HepG2 (cell line): Measurements from ENCODE around the gene MAP6D1. TPM values are rescaled to one million over a fixed set of nuclear protein-coding genes. Genes with fewer than 3 reads are reported as not detected.
A peak's percentile ranks its signal among the peaks of the same experiment; 100 is the strongest.

ENCODE experiments used
- ATAC-seq: fragments of 200-7000 bp; cut with Tn5 transposase; 3 replicates; pipeline ENCODE4 v1.9.1; 2020; ENCODE audit warnings: mild to moderate bottlenecking, moderate library complexity
- BruUV-seq: library from RNA; stranded (reverse); fragments of 400-500 nt; replicated peaks from 2 replicates; lab custom pipeline; 2021; lab: Mats Ljungman, UMichigan
- CTCF ChIA-PET: fragments of 300-600 bp; formaldehyde crosslinking; extraction: SDS; loops from one replicate; lab custom pipeline; 2021; ENCODE audit warnings: low total read pairs, inconsistent platforms, low intra/inter-chr PET ratio; lab: Yijun Ruan, JAX
- POLR2A ChIA-PET: fragments of 350-600 bp; sonication (Branson Sonifier 250); formaldehyde crosslinking; loops from one replicate; lab custom pipeline; 2020; ENCODE audit warnings: antibody characterized with exemption, inconsistent platforms; lab: Yijun Ruan, JAX
- DNase-seq: peaks from one replicate; pipeline ENCODE4 v3.0.0-alpha.2; 2015; ENCODE audit warnings: low spot score
- FAIRE-seq: peaks from 3 replicates; lab custom pipeline; 2011; peaks lifted over from hg19 to GRCh38; lab: Jason Lieb, UNC
- H2AFZ ChIP-seq: one replicate; pipeline ENCODE4 v1.6.1; 2011; ENCODE audit warnings: low read length, inconsistent platforms
- H3K27ac ChIP-seq: fragments of 300-600 bp; 3 replicates; pipeline ENCODE4 v1.8.0; 2011; ENCODE audit warnings: mixed run types, mild to moderate bottlenecking, mixed read lengths, low read length, inconsistent platforms; ENCODE audit not compliant: insufficient read depth; ENCODE audit errors: extremely low read length
- H3K27me3 ChIP-seq, 2 experiments: fragments of 200-600 bp in 1 of 2; 2 replicates in 1 of 2; 3 replicates in 1 of 2; pipeline versions ENCODE4 v1.6.0 to v1.8.0; 2011; ENCODE audit warnings: low read length in 2 of 2, mild to moderate bottlenecking in 2 of 2, moderate library complexity in 2 of 2, inconsistent platforms in 1 of 2; ENCODE audit not compliant: insufficient read depth in 2 of 2, control insufficient read depth in 1 of 2
- H3K36me3 ChIP-seq, 2 experiments: fragments of 200-600 bp in 1 of 2; replicated peaks in 1 of 2; 2 replicates in 1 of 2; 3 replicates in 1 of 2; pipeline versions ENCODE4 v1.5.1 to v1.8.0; 2011; ENCODE audit warnings: low read length in 2 of 2, inconsistent platforms in 1 of 2; ENCODE audit not compliant: insufficient read depth in 2 of 2, control insufficient read depth in 1 of 2
- H3K4me1 ChIP-seq: 2 replicates; pipeline ENCODE4 v1.5.1; 2012; ENCODE audit warnings: low read length, inconsistent platforms; ENCODE audit not compliant: insufficient read depth
- H3K4me2 ChIP-seq: 2 replicates; pipeline ENCODE4 v1.6.0; 2011; ENCODE audit warnings: low read depth, low read length, inconsistent platforms
- H3K4me3 ChIP-seq, 3 experiments: fragments of 200-600 bp in 1 of 3; sonication (generic), shearing (Covaris generic) in 1 of 3; replicated peaks in 1 of 3; 2 replicates each; pipeline ENCODE4 v1.5.1; 2011 to 2016; ENCODE audit warnings: low read length in 3 of 3, inconsistent platforms in 2 of 3, low read depth in 2 of 3, mild to moderate bottlenecking in 2 of 3, control low read depth in 1 of 3, mixed read lengths in 1 of 3; ENCODE audit not compliant: insufficient read depth in 1 of 3
- H3K79me2 ChIP-seq: one replicate; pipeline ENCODE4 v1.6.1; 2011; ENCODE audit warnings: low read length, inconsistent platforms; ENCODE audit not compliant: insufficient read depth
- H3K9ac ChIP-seq: 2 replicates; pipeline ENCODE4 v1.6.0; 2011; ENCODE audit warnings: mild to moderate bottlenecking, low read depth, low read length, inconsistent platforms; ENCODE audit not compliant: insufficient read depth
- H3K9me3 ChIP-seq: 2 replicates; pipeline ENCODE4 v1.5.1; 2012; ENCODE audit warnings: mild to moderate bottlenecking, low read length
- H4K20me1 ChIP-seq: 2 replicates; pipeline ENCODE4 v1.6.0; 2011; ENCODE audit warnings: inconsistent platforms, mild to moderate bottlenecking, low read length, moderate library complexity; ENCODE audit not compliant: insufficient read depth
- ARID5B ChIP-seq: IDR thresholded peaks from 2 replicates; pipeline ENCODE4 v1.4.0; 2020; ENCODE audit warnings: mild to moderate bottlenecking, missing genetic modification reagents
- E2F2 ChIP-seq: sonication (generic); formaldehyde crosslinking; IDR thresholded peaks from 2 replicates; pipeline ENCODE4 v1.4.0; 2020; ENCODE audit warnings: missing genetic modification reagents, borderline replicate concordance
- MAFF ChIP-seq: IDR thresholded peaks from 2 replicates; pipeline ENCODE4 v1.6.1; 2011; ENCODE audit warnings: low read depth, low read length, improper control_type of control experiment
- MAFK ChIP-seq, 2 experiments: IDR thresholded peaks in 1 of 2; conservative IDR thresholded peaks in 1 of 2; 2 replicates each; pipeline ENCODE4 v1.6.1; 2011; ENCODE audit warnings: improper control_type of control experiment in 2 of 2, low read length in 2 of 2
- ZNF30 ChIP-seq: sonication (generic); formaldehyde crosslinking; IDR thresholded peaks from 2 replicates; pipeline ENCODE4 v1.5.0; 2020; ENCODE audit warnings: mild to moderate bottlenecking, missing genetic modification reagents
- ZNF609 ChIP-seq: sonication (generic); formaldehyde crosslinking; IDR thresholded peaks from 2 replicates; pipeline ENCODE4 v1.4.0; 2020; ENCODE audit warnings: mild to moderate bottlenecking, missing genetic modification reagents, borderline replicate concordance
- ZNF709 ChIP-seq: sonication (generic); formaldehyde crosslinking; IDR thresholded peaks from 2 replicates; pipeline ENCODE4 v1.5.0; 2020; ENCODE audit warnings: mild to moderate bottlenecking, missing genetic modification reagents
- WGBS: methylation state at CpG from one replicate; pipeline ENCODE4 v1.1.6; 2017; ENCODE audit warnings: low lambda C conversion rate; 5-methylcytosine and 5-hydroxymethylcytosine counted together
- in situ Hi-C: cut with HindIII; loops from 2 replicates; pipeline ENCODE4 v1.10.0; 2017; ENCODE audit warnings: low pct_unique_long_range_greater_than_20kb; ENCODE audit not compliant: extremely low pct_ligation_motif_present
- intact Hi-C: fragments of 100-400 bp; cut with micrococcal nuclease; formaldehyde crosslinking; loops from one replicate; pipeline ENCODE4 v1.10.0; 2022; ENCODE audit not compliant: unreplicated experiment
- polyA plus RNA-seq, 8 experiments: library from polyadenylated mRNA; depleted of rRNA in 3 of 8; stranded (reverse) in 7 of 8; unstranded in 1 of 8; fragments of >200 nt; fragmentation: Illumina TruSeq in 4 of 8; extraction: Trizol in 4 of 8; gene quantifications; 2 replicates each; pipeline versions ENCODE4 v1.2.1 to v1.2.3, GENCODE V29; 2011 to 2016; ENCODE audit warnings: low read depth in 4 of 8, missing spikeins in 1 of 8, mixed read lengths in 1 of 8; ENCODE audit not compliant: insufficient read depth in 1 of 8
- total RNA-seq, 5 experiments: library from RNA; depleted of rRNA; stranded (reverse); fragments of >200 nt; fragmentation: Illumina TruSeq; extraction: Trizol; gene quantifications; 2 replicates each; pipeline ENCODE4 v1.2.3, GENCODE V29; 2016; ENCODE audit warnings: low read depth in 1 of 5
- TF ChIP-seq, protein P1 (sequence below): IDR thresholded peaks from 2 replicates; pipeline ENCODE4 v1.6.1; 2012; ENCODE audit warnings: low read depth, low read length, improper control_type of control experiment
- TF ChIP-seq, protein P2 (sequence below): sonication (generic); formaldehyde crosslinking; IDR thresholded peaks from 2 replicates; pipeline ENCODE4 v1.5.1; 2020; ENCODE audit warnings: missing genetic modification reagents, mild to moderate bottlenecking, borderline replicate concordance

The MAP6D1 gene
- total and polyA plus RNA-seq, 2 of the 13 experiments (the other 11 are each of a cell fraction or from before 2014, with no cell fraction given): 0.12 to 0.62 TPM

DNA sequence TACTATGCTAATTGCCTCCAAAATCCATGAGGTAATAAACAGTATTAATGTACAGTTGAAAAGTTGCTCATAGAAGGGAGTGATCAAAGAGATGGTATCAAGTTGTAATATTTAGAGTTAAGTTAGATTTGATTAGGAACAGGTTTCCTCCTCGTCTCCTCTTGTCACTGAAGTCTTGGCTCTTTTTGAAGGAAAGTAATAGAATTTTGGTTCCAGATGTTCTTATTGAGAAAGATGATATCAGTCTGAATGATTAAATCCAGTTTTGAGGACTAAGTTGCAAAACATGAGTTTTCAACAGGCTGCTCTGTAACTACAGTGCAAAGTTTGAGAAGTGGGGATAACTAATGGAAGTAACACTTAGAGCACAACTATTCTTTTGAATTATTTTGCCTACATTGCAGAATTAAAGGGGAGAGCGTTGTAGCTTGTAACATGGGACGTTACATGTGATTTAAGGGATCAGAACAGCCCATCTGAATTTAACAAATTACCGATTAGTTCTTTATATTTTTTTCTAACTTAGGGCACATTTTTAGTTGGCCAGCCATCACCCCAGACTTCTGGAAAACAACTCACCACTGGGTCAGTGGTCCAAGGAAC lies 48.3 kb downstream of the MAP6D1 start:
- BruUV-seq: no TSS peak
- 97% methylated on average over 4 of the region's 4 CpGs for WGBS
- intact Hi-C loops: no loop called here
- TF ChIP-seq E2F2 (CRISPR knock-in tag) (no peak), ZNF30 (CRISPR knock-in tag) (no peak), MAFF (peak; percentile 67), ZNF709 (no peak), ZNF609 (CRISPR knock-in tag) (no peak), MAFK (conservative IDR thresholded peaks at IDR 0.05 in 1 of 2, IDR thresholded peaks at IDR 0.05 in 1 of 2; ENCODE audit: low read length in 2 of 2) (peak; percentile 76 to 78), ARID5B (CRISPR knock-in tag) (no peak)
- TF ChIP-seq, protein P1, sequence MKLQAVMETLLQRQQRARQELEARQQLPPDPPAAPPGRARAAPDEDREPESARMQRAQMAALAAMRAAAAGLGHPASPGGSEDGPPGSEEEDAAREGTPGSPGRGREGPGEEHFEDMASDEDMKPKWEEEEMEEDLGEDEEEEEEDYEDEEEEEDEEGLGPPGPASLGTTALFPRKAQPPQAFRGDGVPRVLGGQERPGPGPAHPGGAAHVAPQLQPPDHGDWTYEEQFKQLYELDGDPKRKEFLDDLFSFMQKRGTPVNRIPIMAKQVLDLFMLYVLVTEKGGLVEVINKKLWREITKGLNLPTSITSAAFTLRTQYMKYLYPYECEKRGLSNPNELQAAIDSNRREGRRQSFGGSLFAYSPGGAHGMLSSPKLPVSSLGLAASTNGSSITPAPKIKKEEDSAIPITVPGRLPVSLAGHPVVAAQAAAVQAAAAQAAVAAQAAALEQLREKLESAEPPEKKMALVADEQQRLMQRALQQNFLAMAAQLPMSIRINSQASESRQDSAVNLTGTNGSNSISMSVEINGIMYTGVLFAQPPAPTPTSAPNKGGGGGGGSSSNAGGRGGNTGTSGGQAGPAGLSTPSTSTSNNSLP: no peak
- TF ChIP-seq, protein P2, sequence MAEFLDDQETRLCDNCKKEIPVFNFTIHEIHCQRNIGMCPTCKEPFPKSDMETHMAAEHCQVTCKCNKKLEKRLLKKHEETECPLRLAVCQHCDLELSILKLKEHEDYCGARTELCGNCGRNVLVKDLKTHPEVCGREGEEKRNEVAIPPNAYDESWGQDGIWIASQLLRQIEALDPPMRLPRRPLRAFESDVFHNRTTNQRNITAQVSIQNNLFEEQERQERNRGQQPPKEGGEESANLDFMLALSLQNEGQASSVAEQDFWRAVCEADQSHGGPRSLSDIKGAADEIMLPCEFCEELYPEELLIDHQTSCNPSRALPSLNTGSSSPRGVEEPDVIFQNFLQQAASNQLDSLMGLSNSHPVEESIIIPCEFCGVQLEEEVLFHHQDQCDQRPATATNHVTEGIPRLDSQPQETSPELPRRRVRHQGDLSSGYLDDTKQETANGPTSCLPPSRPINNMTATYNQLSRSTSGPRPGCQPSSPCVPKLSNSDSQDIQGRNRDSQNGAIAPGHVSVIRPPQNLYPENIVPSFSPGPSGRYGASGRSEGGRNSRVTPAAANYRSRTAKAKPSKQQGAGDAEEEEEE (CRISPR knock-in tag): no peak

More for the DNA sequence above, 48.3 kb downstream of the MAP6D1 start:
- no peak for FAIRE-seq
- H3K27me3 ChIP-seq: no peaks in the 10 kb centered on the region
- no peak overlapping the region for H2AFZ ChIP-seq
- H3K4me3 ChIP-seq: no peak overlapping the region
- POLR2A ChIA-PET: no interaction called here
- no peak for ATAC-seq
- no peaks in the 10 kb centered on the region for H3K9me3 ChIP-seq
- in situ Hi-C loops: no loop called here
- no peak overlapping the region for H3K9ac ChIP-seq
- CTCF ChIA-PET: no interaction called here
- H3K36me3 ChIP-seq: peaks cover 23 to 75% of the 10 kb centered on the region in 2 experiments
- no peaks in the 10 kb centered on the region for H3K79me2 ChIP-seq
- H3K4me2 ChIP-seq: no peak overlapping the region
- no peaks in the 10 kb centered on the region for H3K4me1 ChIP-seq
- no peak for DNase-seq
- no peaks in the 10 kb centered on the region for H4K20me1 ChIP-seq
- H3K27ac ChIP-seq: no peak overlapping the region
